Measurements from ENCODE around the gene POM121. TPM values are rescaled to one million over a fixed set of nuclear protein-coding genes. Genes with fewer than 3 reads are reported as not detected.
"Not testable (repeated sequence)": the region's sequence is repeated elsewhere in the genome, so short reads cannot be mapped to it uniquely, and the experiment has no call there.

Gene POM121
- total RNA-seq, 3 donors from 2014 or later, result 31.0 to 36.3 (median 31.6) TPM

DNA sequence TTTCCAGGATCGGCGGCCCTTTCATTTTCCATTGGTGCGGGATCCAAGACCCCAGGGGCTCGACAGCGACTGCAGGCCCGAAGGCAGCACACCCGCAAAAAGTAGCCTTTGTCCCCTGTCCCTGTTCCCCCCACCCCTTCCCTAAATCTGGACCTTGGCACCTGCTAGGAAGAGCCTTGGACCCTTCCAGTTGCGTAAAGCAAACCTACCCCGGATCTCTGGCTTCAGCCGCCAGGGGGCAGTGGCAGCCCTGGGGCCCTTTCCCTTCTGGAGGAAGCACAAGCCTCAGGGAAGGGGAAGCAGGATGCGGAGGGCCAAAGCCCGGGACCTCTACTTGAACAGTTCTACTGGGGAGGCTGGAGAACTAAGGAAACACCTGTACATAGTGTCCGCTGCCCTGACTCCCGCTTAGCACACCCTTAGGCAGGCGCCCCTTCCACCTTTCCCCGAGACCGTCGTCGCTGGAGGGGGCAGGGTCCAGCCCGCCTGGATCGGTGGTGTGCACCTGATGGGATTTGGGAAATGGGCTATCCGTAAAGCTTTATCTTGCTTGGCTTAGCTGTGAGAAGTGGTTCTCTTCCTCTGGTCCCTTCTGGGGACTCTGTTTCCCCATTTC lies 21.3 kb downstream of the POM121 start:
- H3K36me3 ChIP-seq (ENCODE audit: low read depth); intact Hi-C loops (cut with DNase I, micrococcal nuclease); DNase-seq; H3K9me3 ChIP-seq; H3K4me1 ChIP-seq (ENCODE audit: low read depth); H3K4me3 ChIP-seq: not testable (repeated sequence)
- ATAC-seq, result peak; percentile 65

DNA sequence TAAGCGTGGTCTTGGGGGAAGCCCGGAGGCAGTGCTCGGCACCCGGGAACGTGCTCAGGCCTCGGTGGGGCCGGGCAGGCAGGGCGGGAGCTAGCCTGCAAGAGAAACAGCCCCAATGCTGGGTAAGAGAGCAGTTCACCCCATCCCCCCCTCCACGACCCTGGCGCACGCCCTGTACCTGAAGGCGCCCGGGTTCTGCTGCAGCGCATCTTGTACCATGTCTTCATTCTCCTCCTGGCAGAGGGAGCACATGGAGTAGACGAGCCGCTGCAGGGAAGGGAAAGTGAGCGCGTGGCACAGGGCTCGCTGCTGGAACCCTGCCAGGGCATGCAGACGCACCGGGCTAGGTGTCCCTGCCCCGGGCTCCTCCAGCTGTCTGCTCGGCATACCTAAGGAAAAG lies 23.8 kb downstream of the POM121 start:
- intact Hi-C loops (cut with DNase I, micrococcal nuclease); DNase-seq; H3K9me3 ChIP-seq; H3K4me1 ChIP-seq (ENCODE audit: low read depth); H3K4me3 ChIP-seq; ATAC-seq; H3K36me3 ChIP-seq (ENCODE audit: low read depth): not testable (repeated sequence)

DNA sequence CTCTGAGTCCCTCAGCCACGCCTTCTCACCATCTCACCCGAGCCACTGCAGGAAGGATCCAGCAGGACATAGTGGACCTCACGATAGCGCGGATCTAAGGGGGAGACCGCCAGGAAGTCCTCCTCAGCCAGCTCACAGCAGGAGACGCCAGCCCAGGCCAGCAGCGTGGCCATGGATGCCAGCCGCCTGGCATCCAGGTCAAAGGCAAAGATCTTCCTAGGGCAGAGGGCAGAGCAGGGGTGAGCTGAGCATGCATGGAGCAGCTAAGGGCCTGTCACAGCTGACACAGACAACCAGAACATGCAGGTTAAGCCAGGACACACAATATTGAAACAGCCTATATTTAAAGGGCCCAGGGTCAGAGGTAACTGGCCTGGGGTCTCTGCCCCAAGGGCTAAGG lies 24.4 kb downstream of the POM121 start:
- ATAC-seq; intact Hi-C loops (cut with DNase I, micrococcal nuclease); H3K4me1 ChIP-seq (ENCODE audit: low read depth); H3K4me3 ChIP-seq; H3K9me3 ChIP-seq; H3K36me3 ChIP-seq (ENCODE audit: low read depth); DNase-seq: not testable (repeated sequence)

DNA sequence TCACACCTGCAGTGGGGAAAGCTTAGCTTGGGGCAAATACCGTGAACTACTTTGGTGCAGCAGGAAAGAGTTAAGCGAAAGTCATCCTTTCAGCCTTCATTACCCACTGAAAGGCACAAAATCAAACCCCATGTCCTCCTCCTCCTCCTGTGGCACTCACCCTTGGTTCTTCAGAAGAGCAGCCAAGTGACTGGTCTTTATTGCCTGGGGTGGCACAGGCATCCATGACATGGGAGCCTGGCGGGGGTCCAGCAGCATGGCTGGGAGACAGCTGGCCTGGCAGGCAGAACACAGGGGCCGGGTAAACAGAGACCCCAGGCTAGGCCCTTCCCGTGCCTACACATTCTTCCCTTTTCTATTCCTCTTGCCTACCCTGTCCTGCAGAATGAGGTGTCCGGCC lies 24.8 kb downstream of the POM121 start:
- H3K4me1 ChIP-seq (ENCODE audit: low read depth); H3K4me3 ChIP-seq; ATAC-seq; DNase-seq; intact Hi-C loops (cut with DNase I, micrococcal nuclease); H3K36me3 ChIP-seq (ENCODE audit: low read depth); H3K9me3 ChIP-seq: not testable (repeated sequence)

- DNase-seq; H3K36me3 ChIP-seq (ENCODE audit: low read depth); H3K4me1 ChIP-seq (ENCODE audit: low read depth); intact Hi-C loops (cut with DNase I, micrococcal nuclease); H3K9me3 ChIP-seq; ATAC-seq; H3K4me3 ChIP-seq: not testable (repeated sequence)
Observed at GRCh38 chr7:72950432-72950831, 25.5 kb downstream of the POM121 start.

- peak; percentile 77 for ATAC-seq
- H3K4me3 ChIP-seq; intact Hi-C loops (cut with DNase I, micrococcal nuclease): not testable (repeated sequence)
Observed at GRCh38 chr7:72953901-72954562, 29.1 kb downstream of the POM121 start.

DNA sequence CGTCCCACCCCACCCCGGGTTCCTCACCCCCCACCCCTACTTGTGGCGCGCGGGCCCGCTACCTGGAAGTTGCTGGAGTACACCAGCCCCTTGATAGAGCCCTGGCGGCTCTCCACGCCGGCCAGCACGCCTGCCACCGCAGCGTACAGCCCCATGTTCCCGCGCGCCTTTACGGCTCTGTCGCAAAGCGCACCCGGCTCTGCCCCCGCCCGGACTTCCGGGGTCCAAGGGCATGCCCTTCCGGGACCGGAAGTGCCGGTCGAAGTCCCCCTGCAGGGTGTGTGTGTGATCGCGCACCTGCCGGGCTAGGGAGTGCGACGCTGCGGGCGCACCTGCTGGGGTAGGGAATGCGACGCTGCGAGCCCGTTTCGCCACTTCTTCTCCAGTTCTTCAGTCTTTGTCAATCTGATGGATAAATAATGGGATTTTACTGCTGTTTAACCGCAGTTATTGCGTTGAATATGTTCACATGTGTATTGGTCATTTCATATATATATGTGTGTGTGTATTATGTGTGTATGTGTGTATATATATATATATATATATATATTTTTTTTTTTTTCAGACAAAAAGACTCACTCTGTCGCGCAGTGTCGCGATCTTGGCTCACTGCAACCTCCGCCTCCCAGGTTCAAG lies 29.8 kb downstream of the POM121 start:
- intact Hi-C loops (cut with DNase I, micrococcal nuclease); H3K9me3 ChIP-seq; H3K4me3 ChIP-seq; H3K4me1 ChIP-seq (ENCODE audit: low read depth); H3K36me3 ChIP-seq (ENCODE audit: low read depth): not testable (repeated sequence)
- peak in 1 of 3 donors; percentile 37 for DNase-seq
- ATAC-seq, result peak; percentile 98

More at GRCh38 chr7:72953901-72954562, 29.1 kb downstream of the POM121 start:
- H3K36me3 ChIP-seq (ENCODE audit: low read depth); H3K4me1 ChIP-seq (ENCODE audit: low read depth); DNase-seq; H3K9me3 ChIP-seq: not testable (repeated sequence)

GRCh38 chr7:72960029-72960428 lies 35.1 kb downstream of the POM121 start:
- H3K4me3 ChIP-seq; intact Hi-C loops (cut with DNase I, micrococcal nuclease); DNase-seq; H3K36me3 ChIP-seq (ENCODE audit: low read depth); ATAC-seq; H3K4me1 ChIP-seq (ENCODE audit: low read depth); H3K9me3 ChIP-seq: not testable (repeated sequence)

DNA sequence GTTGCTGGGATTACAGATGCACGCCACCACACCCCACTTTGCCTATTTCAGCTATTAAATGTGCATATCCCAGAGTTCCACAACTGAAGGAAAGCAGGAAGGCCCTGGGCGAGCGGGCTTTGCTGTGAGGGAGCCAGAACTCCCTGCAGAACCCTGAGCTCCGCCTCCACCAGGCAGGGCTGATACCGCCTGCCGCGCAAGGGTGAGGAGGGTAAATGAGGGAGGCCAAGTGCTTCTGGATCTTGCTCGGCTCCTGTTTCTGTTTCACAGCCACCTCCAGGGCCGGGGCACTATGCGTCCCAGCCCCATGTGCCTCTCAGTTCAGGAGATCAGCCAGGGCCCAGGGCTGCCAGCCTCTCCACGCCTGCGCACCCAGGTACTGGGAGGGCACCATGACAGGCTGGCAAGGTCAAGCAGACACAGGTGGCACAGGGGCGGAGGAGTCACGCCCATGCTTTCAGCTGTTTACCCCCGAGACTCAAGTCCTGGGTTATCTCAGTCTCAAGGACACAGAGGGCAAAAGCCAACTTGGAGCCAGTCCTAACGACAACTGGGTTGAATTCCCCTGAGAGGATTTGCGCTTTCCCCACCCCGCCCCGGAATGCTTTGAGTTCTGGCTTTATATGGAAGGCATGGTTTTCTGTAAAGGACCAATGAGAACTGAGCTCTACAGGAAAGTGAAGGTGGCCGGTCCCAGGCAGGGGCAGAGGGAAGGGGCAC lies 35.9 kb downstream of the POM121 start:
- DNase-seq; H3K4me3 ChIP-seq; intact Hi-C loops (cut with DNase I, micrococcal nuclease); H3K36me3 ChIP-seq (ENCODE audit: low read depth); H3K9me3 ChIP-seq; H3K4me1 ChIP-seq (ENCODE audit: low read depth): not testable (repeated sequence)
- peak; percentile 15 for ATAC-seq

- H3K4me1 ChIP-seq (ENCODE audit: low read depth); intact Hi-C loops (cut with DNase I, micrococcal nuclease); H3K9me3 ChIP-seq; ATAC-seq; DNase-seq; H3K4me3 ChIP-seq; H3K36me3 ChIP-seq (ENCODE audit: low read depth): not testable (repeated sequence)
Observed at GRCh38 chr7:72961346-72961650, 36.4 kb downstream of the POM121 start.

- DNase-seq; intact Hi-C loops (cut with DNase I, micrococcal nuclease); H3K4me1 ChIP-seq (ENCODE audit: low read depth); H3K4me3 ChIP-seq; ATAC-seq; H3K36me3 ChIP-seq (ENCODE audit: low read depth); H3K9me3 ChIP-seq: not testable (repeated sequence)
Observed at GRCh38 chr7:72963056-72963455, 38.2 kb downstream of the POM121 start.

GRCh38 chr7:72965186-72965975 lies 40.5 kb downstream of the POM121 start:
- H3K9me3 ChIP-seq; H3K4me1 ChIP-seq (ENCODE audit: low read depth); H3K4me3 ChIP-seq; DNase-seq; H3K36me3 ChIP-seq (ENCODE audit: low read depth); intact Hi-C loops (cut with DNase I, micrococcal nuclease): not testable (repeated sequence)
- peak; percentile 80 for ATAC-seq

GRCh38 chr7:72966892-72967291 lies 42.0 kb downstream of the POM121 start:
- peak in 1 of 3 donors; percentile 18 for DNase-seq
- ATAC-seq; H3K36me3 ChIP-seq (ENCODE audit: low read depth); intact Hi-C loops (cut with DNase I, micrococcal nuclease); H3K4me3 ChIP-seq; H3K4me1 ChIP-seq (ENCODE audit: low read depth); H3K9me3 ChIP-seq: not testable (repeated sequence)

Measured in mucosa of descending colon (tissue), 3 donors.